Activated naive CD8-positive, alpha-beta T cell (primary cell): ENCODE results near the gene CPEB3.
"Not testable (repeated sequence)": the region's sequence is repeated elsewhere in the genome, so short reads cannot be mapped to it uniquely, and the experiment has no call there.

ENCODE experiments used
- H3K27ac Mint-ChIP-seq: one replicate; pipeline ENCODE4 v1.8.0; 2021; ENCODE audit warnings: mixed read lengths
- H3K27me3 Mint-ChIP-seq: one replicate; pipeline ENCODE4 v1.8.0; 2021; ENCODE audit warnings: mixed read lengths
- H3K36me3 Mint-ChIP-seq: one replicate; pipeline ENCODE4 v1.8.0; 2021; ENCODE audit warnings: mixed read lengths
- H3K4me1 Mint-ChIP-seq: one replicate; pipeline ENCODE4 v1.8.0; 2021; ENCODE audit warnings: low read depth, mixed read lengths
- H3K4me3 Mint-ChIP-seq: one replicate; pipeline ENCODE4 v1.8.0; 2021; ENCODE audit warnings: mild to moderate bottlenecking, mixed read lengths
- H3K9me3 Mint-ChIP-seq: one replicate; pipeline ENCODE4 v1.8.0; 2021; ENCODE audit warnings: low read depth, mixed read lengths

CPEB3 gene

DNA sequence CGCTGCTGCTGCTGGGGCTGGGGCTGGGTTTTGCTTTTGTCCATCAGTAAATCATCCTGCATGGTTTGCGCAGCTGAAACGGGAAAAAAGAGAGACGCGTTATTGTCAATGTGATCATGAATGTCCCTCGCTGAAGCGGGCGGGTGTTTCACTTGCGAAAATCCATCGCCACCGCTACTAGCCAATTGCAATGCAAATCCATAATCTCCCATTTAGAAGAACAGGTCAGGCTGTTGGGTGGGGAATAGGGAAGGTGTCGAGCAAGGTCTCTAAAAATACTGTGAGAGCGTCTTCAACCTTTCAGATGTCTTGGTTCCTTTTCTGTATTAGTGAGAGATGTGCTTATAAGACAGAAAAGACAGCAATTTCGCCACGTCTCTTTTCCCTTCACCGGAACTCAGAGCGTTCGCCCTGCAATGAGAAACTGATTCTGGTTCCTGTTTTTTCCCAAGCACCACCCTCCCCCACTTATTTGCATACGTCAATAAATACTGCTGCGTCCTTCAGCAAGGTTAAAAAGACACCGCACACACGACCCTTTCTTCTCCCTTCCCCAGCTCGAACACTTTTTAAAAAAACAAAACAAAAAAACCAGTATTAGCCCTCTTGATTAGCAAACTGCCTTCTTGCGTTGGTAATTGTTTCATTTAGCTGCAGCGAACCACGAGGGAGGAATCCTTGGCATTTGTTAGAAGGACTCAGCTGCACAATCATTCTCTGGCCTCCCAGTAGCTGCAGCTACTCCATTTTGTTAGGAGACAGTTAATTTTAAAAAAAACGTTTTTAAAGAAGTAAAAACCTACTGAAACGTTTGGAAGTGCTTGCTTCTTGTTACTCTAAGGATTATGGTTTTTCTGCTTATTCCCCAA lies 50.4 kb downstream of the CPEB3 start:
- no peaks in the 10 kb centered on the region for H3K36me3 Mint-ChIP-seq
- H3K27me3 Mint-ChIP-seq = no peaks in the 10 kb centered on the region
- H3K27ac Mint-ChIP-seq = peak overlapping the region; percentile 81
- no peaks in the 10 kb centered on the region for H3K9me3 Mint-ChIP-seq
- peaks cover 35% of the 10 kb centered on the region for H3K4me1 Mint-ChIP-seq
- peak overlapping the region; percentile 94 for H3K4me3 Mint-ChIP-seq

DNA sequence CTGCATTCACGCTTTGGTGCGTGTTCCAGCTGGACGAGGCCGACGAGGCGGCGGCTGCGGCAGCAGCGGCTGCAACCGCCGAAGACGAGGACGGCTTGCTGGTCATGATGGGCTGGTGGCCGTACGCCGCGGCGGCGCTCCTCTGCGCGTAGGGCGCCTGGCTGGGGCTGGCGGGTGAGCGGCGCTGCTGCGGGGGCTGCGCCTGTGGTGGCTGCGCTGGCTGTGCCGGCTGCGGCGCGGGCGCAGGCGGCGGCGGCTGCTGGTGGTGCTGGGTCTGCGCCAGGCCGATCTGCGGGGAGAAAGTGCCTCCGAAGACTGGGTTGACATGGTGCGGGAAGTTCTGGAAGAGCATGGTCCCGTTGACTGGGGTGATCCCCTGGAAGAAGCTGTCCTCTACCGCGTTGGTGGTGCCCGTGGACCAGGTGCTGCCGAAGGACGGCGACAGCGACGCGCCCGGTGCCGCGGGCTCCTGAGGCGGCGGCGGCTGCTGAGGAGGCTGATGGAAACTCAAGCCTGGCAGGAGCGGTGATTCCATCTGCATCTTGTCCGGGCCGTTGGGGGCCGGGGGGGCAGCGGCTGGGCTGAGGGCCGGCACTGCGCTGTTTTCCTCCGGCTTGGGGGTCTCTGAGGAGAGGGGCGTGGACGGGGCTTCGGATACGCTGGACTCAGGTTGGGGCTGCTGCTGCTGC lies 51.1 kb downstream of the CPEB3 start:
- Mint-ChIP-seq H3K4me1 (peaks cover 35% of the 10 kb centered on the region), H3K27ac (no peak overlapping the region), H3K36me3 (peaks cover 3% of the 10 kb centered on the region), H3K4me3 (peak overlapping the region; percentile 94), H3K27me3 (no peaks in the 10 kb centered on the region), H3K9me3 (no peaks in the 10 kb centered on the region)

DNA sequence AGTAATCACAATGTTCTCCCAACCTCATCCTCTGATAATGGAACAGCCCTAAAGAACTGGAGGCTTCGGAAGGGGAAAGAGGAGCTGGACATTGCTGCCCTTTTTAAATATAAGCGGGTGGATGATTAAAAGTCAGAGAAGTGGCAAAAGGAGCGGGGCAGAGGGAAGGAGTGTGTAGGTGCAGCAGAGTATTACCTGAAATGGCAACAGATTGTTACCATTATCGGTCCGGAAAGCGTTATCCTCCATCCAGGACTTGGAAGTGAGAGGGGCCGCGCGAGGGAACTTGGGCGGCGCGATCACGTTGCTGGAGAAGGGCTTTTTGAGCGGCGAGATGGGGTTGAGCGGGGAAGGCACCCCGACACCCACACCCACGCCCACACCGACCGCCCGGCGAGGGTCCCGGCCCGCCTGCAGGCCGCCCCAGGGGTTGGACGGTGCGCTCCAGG lies 51.7 kb downstream of the CPEB3 start:
- H3K36me3 Mint-ChIP-seq = peaks cover 3% of the 10 kb centered on the region
- H3K27me3 Mint-ChIP-seq = no peaks in the 10 kb centered on the region
- H3K27ac Mint-ChIP-seq = no peak overlapping the region
- H3K4me3 Mint-ChIP-seq = peak overlapping the region; percentile 85
- no peaks in the 10 kb centered on the region for H3K9me3 Mint-ChIP-seq
- peaks cover 35% of the 10 kb centered on the region for H3K4me1 Mint-ChIP-seq

DNA sequence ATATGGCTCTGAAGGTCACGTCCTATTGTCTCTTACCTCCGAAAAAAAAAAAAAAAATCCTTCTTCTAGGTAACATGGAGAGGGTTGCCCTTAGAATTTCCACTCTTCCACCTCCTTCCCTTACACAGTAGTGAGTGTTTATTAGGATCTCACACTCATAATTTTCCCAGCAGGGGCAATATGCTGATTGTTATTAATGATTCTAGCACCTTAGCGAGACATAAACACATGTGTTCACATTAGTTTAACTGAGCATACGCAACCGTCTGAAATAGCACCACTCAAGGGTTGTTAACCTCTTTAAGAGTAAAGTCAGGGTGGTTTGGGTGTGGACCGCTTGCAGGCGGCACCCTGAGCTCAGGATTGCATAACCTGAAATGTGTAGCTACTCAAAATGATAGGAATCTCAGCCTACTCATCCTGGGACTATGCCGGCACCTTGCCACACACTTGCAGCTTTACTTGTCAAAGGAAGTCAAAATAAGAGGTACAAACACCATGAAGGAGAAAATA lies 52.2 kb downstream of the CPEB3 start:
- Mint-ChIP-seq H3K36me3 (peaks cover 3% of the 10 kb centered on the region), H3K9me3 (no peaks in the 10 kb centered on the region), H3K4me1 (peaks cover 35% of the 10 kb centered on the region), H3K4me3 (peak overlapping the region; percentile 85), H3K27ac (no peak overlapping the region), H3K27me3 (no peaks in the 10 kb centered on the region)

DNA sequence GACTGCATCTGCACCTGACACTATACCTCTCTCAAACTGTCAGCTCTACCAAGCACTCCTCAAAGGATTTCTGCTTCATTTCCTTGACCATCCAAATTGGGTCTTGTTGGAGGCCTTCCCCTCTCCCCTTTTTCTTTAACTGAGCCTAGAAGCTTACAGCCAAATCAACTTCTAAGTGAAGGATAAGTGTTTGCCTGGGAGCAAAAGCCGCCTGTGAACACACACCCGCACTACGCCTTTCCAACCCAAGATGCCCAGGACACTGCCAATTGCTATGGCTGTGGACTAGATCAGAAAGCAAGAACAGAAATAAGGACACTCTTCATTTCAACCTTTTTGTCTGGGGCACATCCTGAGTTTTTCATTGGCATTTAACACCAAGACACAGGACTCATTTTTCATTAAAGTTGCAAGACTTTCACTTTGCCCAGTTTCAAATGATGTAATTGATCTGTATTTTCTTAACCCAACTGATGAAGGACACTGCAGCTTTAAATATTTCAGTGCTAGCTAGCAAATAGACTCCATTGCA lies 52.8 kb downstream of the CPEB3 start:
- peaks cover 30% of the 10 kb centered on the region for H3K4me1 Mint-ChIP-seq
- peaks cover 3% of the 10 kb centered on the region for H3K36me3 Mint-ChIP-seq
- H3K27me3 Mint-ChIP-seq = no peaks in the 10 kb centered on the region
- no peak overlapping the region for H3K27ac Mint-ChIP-seq
- H3K9me3 Mint-ChIP-seq = no peaks in the 10 kb centered on the region
- peak overlapping the region; percentile 85 for H3K4me3 Mint-ChIP-seq

DNA sequence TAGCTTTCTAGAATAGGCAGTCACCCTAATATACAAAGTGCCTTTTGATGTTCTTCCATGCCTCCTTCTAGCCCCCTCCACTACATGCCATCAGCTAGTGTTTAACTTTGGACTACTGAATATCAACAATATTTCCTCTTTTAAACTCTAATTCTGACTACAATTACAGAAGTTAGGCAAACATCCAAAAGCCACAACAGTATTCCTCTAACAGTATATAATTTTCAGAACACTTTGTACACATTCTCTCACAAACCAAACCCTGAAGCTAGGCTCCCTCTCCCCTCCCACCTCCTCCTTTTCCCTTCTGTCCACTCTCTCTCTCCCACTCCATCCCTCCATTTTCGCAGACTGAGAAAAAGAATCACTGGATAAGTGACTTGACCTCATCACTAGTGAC lies 59.7 kb downstream of the CPEB3 start:
- H3K27me3 Mint-ChIP-seq = no peaks in the 10 kb centered on the region

DNA sequence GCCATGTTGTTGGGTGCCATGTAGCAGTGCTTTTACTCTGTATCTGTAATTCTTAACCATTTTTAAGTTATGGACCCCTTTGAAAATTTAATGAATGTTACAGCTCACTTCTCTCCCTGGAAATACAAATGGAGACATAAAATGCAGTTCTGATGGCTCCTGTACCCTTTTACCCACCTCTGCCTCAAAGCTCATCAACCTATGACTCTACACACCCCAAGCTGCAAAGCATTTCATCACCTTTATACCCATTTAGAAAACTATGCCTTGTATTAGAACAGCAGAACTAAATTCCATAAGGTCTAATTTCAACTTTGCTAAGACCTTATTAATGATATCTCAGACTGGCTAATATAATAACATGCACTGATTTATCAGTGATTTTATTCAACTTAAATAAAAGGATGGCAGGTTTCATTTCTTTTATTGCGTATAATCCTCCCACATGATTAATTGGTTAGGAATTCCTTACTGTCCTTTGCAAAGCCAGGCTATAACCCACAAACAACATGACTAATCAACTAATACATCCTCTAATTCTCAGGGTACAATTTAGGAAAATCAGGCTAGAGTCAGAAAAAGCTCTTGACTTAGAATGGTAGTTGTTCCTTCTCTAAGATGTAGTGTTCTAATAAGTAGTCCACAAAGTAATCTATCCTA lies 68.1 kb downstream of the CPEB3 start:
- Mint-ChIP-seq H3K27ac (no peak overlapping the region), H3K9me3 (no peaks in the 10 kb centered on the region), H3K27me3 (no peaks in the 10 kb centered on the region), H3K36me3 (peaks cover 8% of the 10 kb centered on the region), H3K4me1 (no peaks in the 10 kb centered on the region), H3K4me3 (no peak overlapping the region)

More for the DNA sequence above, 59.7 kb downstream of the CPEB3 start:
- Mint-ChIP-seq H3K27ac (no peak overlapping the region), H3K36me3 (peaks cover 7% of the 10 kb centered on the region), H3K4me1 (no peaks in the 10 kb centered on the region), H3K4me3 (no peak overlapping the region), H3K9me3 (no peaks in the 10 kb centered on the region)

DNA sequence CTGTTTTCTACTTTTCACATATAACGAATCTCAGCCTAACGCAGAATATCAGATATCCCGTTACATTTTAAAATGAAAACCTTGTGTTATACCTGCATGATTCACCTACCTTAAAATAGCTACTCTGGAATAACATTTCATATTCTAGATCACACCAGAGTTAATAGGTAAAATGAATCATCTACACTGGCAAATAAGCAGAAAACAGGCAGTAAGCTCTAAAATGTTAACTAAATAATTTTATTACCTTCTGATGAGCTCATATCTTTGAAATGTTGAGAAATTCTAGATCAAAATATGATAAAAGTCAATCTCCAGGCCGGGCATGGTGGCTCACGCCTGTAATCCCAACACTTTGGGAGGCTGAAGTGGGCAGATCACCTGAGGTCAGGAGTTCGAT lies 71.3 kb downstream of the CPEB3 start:
- no peak overlapping the region for H3K4me3 Mint-ChIP-seq
- H3K27ac Mint-ChIP-seq = no peak overlapping the region
- no peaks in the 10 kb centered on the region for H3K9me3 Mint-ChIP-seq
- H3K27me3 Mint-ChIP-seq = no peaks in the 10 kb centered on the region
- peaks cover 4% of the 10 kb centered on the region for H3K36me3 Mint-ChIP-seq
- H3K4me1 Mint-ChIP-seq = no peaks in the 10 kb centered on the region

DNA sequence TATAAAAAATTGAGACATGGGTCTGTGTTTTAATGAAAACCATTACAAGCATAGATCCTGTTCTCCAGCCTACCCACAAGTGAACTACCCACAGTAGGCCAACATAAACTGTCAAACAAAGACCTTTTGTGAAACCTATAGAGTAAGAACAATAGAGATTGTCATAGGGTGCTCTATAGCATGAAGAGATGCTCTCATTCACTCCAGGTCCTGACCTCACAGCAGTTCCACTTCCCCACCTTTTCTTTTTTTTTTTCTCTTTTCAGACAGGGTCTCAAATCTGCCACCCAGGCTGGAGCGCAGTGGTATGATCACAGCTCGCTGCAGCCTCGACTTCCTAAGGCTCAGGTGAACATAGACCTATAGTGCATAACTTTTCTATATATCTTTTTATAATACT lies 72.3 kb downstream of the CPEB3 start:
- Mint-ChIP-seq H3K4me3 (no peak overlapping the region), H3K4me1 (peaks cover 3% of the 10 kb centered on the region), H3K27ac (no peak overlapping the region), H3K36me3 (no peaks in the 10 kb centered on the region), H3K27me3 (no peaks in the 10 kb centered on the region), H3K9me3 (no peaks in the 10 kb centered on the region)

DNA sequence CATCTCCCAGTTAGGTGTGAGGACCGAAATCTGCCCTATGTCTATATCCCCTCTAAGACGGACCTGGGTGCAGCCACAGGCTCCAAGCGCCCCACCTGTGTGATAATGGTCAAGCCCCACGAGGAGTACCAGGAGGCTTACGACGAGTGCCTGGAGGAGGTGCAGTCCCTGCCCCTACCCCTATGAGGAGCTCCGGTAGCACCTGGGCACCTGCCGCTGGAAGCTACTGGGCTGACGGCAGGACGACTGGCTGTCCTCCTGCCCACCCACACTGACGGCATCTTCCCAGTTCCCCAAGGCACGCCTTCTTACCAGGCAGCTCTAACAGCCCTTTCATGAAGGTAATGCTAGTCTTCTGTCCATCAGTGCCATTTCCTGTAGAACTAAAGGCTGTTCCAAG lies 74.3 kb downstream of the CPEB3 start:
- H3K4me3 Mint-ChIP-seq, H3K9me3 Mint-ChIP-seq, H3K4me1 Mint-ChIP-seq: not testable (repeated sequence)

DNA sequence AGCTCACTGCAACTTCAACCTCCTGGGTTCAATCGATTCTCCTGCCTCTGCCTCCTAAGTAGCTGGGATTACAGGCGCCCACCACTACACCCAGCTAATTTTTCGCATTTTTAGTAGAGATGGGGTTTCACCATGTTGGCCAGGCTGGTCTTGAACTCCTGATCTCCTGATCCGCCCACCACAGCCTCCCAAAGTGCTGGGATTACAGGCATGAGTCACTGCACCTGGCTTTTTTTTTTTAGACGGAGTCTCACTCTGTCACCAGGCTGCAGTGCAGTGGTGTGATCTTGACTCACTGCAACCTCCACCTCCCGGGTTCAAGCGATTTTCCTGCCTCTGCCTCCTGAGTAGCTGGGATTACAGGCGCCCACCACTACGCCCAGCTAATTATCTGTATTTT lies 75.7 kb downstream of the CPEB3 start:
- H3K4me1 Mint-ChIP-seq = peaks cover 13% of the 10 kb centered on the region
- not testable (repeated sequence) for H3K27ac Mint-ChIP-seq, H3K9me3 Mint-ChIP-seq, H3K36me3 Mint-ChIP-seq, H3K27me3 Mint-ChIP-seq, H3K4me3 Mint-ChIP-seq

More for the DNA sequence above, 74.3 kb downstream of the CPEB3 start:
- H3K27me3 Mint-ChIP-seq, H3K36me3 Mint-ChIP-seq, H3K27ac Mint-ChIP-seq: not testable (repeated sequence)

DNA sequence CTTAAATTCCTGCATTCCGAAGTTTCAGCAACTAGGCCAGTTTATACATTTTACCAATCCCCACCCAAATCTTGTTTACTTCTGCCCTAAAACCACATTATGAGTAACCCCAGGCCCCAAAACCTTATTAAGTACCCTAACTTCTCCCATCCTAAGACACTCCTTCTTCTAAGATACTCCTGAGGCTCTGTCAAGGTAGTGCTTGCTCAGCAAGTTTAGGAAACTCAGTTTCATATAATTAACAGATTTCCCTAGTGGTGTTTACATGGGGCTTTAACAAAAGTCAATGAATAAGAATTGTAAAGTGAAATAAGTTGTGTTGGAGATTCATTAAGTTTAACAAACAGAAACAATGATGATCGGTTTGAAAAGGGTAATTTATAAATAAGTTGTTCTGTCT lies 77.8 kb downstream of the CPEB3 start:
- H3K27ac Mint-ChIP-seq = no peak overlapping the region
- no peaks in the 10 kb centered on the region for H3K27me3 Mint-ChIP-seq
- peaks cover 15% of the 10 kb centered on the region for H3K4me1 Mint-ChIP-seq
- no peak overlapping the region for H3K4me3 Mint-ChIP-seq
- H3K9me3 Mint-ChIP-seq = no peaks in the 10 kb centered on the region
- peaks cover 2% of the 10 kb centered on the region for H3K36me3 Mint-ChIP-seq

DNA sequence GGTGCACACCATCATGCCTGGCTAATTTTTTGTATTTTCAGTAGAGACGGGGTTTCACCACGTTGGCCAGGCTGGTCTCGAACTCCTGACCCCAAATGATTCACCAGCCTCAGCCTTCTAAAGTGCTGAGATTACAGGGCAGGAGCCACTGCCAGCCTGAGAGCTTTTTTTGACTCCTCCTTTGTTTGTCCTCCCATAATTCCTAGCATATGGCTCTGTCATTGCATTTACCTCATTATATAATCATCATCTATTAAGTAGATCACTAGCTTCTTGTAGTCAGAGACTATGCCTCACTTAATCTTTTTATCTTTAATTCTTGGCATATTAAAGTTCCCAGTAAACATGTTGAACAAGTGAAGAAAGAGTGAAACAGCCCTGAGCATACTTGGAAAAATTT lies 82.1 kb downstream of the CPEB3 start:
- no peak overlapping the region for H3K4me3 Mint-ChIP-seq
- no peaks in the 10 kb centered on the region for H3K9me3 Mint-ChIP-seq
- H3K27ac Mint-ChIP-seq = no peak overlapping the region
- H3K4me1 Mint-ChIP-seq = peaks cover 13% of the 10 kb centered on the region
- peaks cover 2% of the 10 kb centered on the region for H3K36me3 Mint-ChIP-seq
- H3K27me3 Mint-ChIP-seq = no peaks in the 10 kb centered on the region

DNA sequence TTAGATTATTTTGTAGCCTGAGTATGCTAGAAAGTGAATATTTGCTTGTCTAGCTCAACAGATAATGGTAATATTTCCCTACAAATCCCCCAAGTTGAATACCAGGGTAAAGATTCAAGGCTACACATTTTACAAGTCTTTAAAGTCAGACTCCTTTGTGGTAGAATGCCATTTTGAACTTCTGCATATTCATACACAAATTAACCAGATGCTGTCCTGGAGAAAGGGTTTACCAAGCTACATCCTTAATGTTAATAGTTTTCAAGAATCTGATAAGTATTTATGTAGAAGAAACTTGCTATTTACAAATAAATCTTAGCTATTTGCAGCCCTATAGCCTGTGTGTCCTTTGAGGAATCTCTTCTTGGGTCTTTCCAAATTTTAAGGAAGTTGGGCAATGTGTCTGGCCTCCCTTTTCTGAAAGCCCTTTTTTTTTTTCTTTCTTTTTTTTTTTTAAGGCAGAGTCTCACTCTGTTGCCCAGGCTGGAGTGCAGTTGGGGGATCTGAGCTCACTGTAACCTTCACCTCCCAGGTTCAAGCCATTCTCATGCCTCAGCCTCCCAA lies 82.6 kb downstream of the CPEB3 start:
- no peak overlapping the region for H3K27ac Mint-ChIP-seq
- no peak overlapping the region for H3K4me3 Mint-ChIP-seq
- H3K4me1 Mint-ChIP-seq = peaks cover 12% of the 10 kb centered on the region
- peaks cover 2% of the 10 kb centered on the region for H3K36me3 Mint-ChIP-seq
- H3K9me3 Mint-ChIP-seq = no peaks in the 10 kb centered on the region
- no peaks in the 10 kb centered on the region for H3K27me3 Mint-ChIP-seq
